Vagina (tissue), 2 donors: Measurements from ENCODE around the gene CTBP1.

Experiments used
- POLR2A ChIP-seq, 2 donors: fragments of 450-650 bp; IDR thresholded peaks; one replicate each; pipeline ENCODE4 v1.6.1; 2017; ENCODE audit warnings: antibody characterized with exemption in 2 of 2, mild to moderate bottlenecking in 2 of 2, moderate library complexity in 2 of 2
- TF ChIP-seq, protein P1 (sequence below), 3 experiments: fragments of 450-650 bp in 2 of 3; fragments of 200-600 bp in 1 of 3; sonication (generic) in 1 of 3; IDR thresholded peaks; one replicate each; pipeline ENCODE4 v1.5.1; 2017 to 2019; ENCODE audit warnings: antibody characterized with exemption in 3 of 3, mild to moderate bottlenecking in 2 of 3, moderate library complexity in 2 of 3

DNA sequence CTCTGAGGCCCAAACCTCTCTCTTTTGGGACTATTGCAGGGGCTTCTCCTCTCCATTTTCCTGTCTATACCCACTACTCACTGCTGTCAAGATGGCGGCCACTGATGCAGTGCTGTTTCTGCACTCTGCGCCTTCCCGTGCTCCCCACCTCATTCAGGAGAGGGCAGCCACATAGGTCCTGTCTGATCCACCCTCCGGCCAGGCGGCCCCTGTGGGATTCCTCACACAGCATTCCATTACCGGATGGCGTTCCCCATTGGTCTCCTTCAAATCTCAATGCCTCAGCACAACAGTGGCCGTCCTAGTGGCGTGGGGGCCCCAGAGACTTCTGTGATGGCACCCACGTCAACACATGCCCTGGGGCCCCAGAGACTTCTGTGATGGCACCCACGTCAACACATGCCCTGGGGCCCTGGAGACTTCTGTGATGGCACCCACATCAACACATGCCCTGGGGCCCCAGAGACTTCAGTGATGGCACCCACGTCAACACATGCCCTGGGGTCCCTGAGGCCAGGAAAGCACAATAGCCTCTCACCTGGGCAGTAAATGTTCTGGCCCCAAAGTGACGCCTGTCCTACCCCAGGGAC is 83.9 kb downstream of the CTBP1 start:
- TF ChIP-seq, protein P1, sequence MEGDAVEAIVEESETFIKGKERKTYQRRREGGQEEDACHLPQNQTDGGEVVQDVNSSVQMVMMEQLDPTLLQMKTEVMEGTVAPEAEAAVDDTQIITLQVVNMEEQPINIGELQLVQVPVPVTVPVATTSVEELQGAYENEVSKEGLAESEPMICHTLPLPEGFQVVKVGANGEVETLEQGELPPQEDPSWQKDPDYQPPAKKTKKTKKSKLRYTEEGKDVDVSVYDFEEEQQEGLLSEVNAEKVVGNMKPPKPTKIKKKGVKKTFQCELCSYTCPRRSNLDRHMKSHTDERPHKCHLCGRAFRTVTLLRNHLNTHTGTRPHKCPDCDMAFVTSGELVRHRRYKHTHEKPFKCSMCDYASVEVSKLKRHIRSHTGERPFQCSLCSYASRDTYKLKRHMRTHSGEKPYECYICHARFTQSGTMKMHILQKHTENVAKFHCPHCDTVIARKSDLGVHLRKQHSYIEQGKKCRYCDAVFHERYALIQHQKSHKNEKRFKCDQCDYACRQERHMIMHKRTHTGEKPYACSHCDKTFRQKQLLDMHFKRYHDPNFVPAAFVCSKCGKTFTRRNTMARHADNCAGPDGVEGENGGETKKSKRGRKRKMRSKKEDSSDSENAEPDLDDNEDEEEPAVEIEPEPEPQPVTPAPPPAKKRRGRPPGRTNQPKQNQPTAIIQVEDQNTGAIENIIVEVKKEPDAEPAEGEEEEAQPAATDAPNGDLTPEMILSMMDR (IDR thresholded peaks at IDR 0.05) = no peak
- no peak for TF ChIP-seq POLR2A (IDR thresholded peaks at IDR 0.05)
